HG02970 (cell line): Measurements from ENCODE around the gene AATK.
"Not testable (repeated sequence)": the region's sequence is repeated elsewhere in the genome, so short reads cannot be mapped to it uniquely, and the experiment has no call there.

Experiments
- ATAC-seq: cut with Tn5 transposase; IDR thresholded peaks from one replicate; pipeline ENCODE4 v1.9.1; 2021; ENCODE audit warnings: mild to moderate bottlenecking, moderate library complexity, moderate number of reproducible peaks; ENCODE audit not compliant: unreplicated experiment, low FRiP score

Gene AATK

GRCh38 chr17:81147701-81148100, 18.3 kb downstream of the AATK start:
- ATAC-seq = no peak

GRCh38 chr17:81146208-81146607, 19.8 kb downstream of the AATK start:
- ATAC-seq = not testable (repeated sequence)

GRCh38 chr17:81144423-81144781, 21.6 kb downstream of the AATK start:
- ATAC-seq = no peak

GRCh38 chr17:81143717-81144422, 22.2 kb downstream of the AATK start:
- no peak for ATAC-seq

GRCh38 chr17:81143200-81143527, 22.9 kb downstream of the AATK start:
- no peak for ATAC-seq

GRCh38 chr17:81142301-81143199, 23.5 kb downstream of the AATK start:
- no peak for ATAC-seq

GRCh38 chr17:81140695-81141094, 25.3 kb downstream of the AATK start:
- ATAC-seq = no peak

GRCh38 chr17:81140018-81140417, 26.0 kb downstream of the AATK start:
- ATAC-seq = no peak

- ATAC-seq = no peak
These were observed 26.6 kb downstream of the AATK start for GRCh38 chr17:81139428-81139827.

- no peak for ATAC-seq
These were observed 27.5 kb downstream of the AATK start for GRCh38 chr17:81138500-81138899.

- ATAC-seq = no peak
These were observed 27.9 kb downstream of the AATK start for GRCh38 chr17:81138083-81138482.

GRCh38 chr17:81137248-81137647, 28.8 kb downstream of the AATK start:
- no peak for ATAC-seq

GRCh38 chr17:81136366-81136765, 29.7 kb downstream of the AATK start:
- no peak for ATAC-seq

GRCh38 chr17:81135505-81136278, 30.3 kb downstream of the AATK start:
- ATAC-seq = no peak

- no peak for ATAC-seq
These were observed 31.8 kb downstream of the AATK start for GRCh38 chr17:81134064-81134781.

- no peak for ATAC-seq
These were observed 33.0 kb downstream of the AATK start for GRCh38 chr17:81132770-81133723.

- ATAC-seq = no peak
These were observed 33.9 kb downstream of the AATK start for GRCh38 chr17:81132197-81132540.

GRCh38 chr17:81131486-81132196, 34.4 kb downstream of the AATK start:
- no peak for ATAC-seq
